Stimulated activated CD4-positive, alpha-beta T cell treated with anti-CD3 and anti-CD28 coated beads, Interleukin-1b, Interleukin-23, amount 100 ng/mL, for 4 hours (primary cell): ENCODE results near the gene LAPTM5.
A peak's percentile ranks its signal among the peaks of the same experiment; 100 is the strongest.

Experiments used
- DNase-seq, 2 donors: peaks; one replicate each; pipeline ENCODE4 v3.0.0-alpha.2; 2020; ENCODE audit warnings: low read depth in 2 of 2

Gene LAPTM5

GRCh38 chr1:30715216-30715615 is 42.4 kb downstream of the LAPTM5 start:
- peak in 1 of 2 donors; percentile 19 for DNase-seq

- DNase-seq = no peak
Measured at GRCh38 chr1:30714536-30715090, 43.0 kb downstream of the LAPTM5 start.

GRCh38 chr1:30714025-30714424 is 43.5 kb downstream of the LAPTM5 start:
- DNase-seq = no peak

- DNase-seq = no peak
Measured at GRCh38 chr1:30713311-30713710, 44.3 kb downstream of the LAPTM5 start.

DNA sequence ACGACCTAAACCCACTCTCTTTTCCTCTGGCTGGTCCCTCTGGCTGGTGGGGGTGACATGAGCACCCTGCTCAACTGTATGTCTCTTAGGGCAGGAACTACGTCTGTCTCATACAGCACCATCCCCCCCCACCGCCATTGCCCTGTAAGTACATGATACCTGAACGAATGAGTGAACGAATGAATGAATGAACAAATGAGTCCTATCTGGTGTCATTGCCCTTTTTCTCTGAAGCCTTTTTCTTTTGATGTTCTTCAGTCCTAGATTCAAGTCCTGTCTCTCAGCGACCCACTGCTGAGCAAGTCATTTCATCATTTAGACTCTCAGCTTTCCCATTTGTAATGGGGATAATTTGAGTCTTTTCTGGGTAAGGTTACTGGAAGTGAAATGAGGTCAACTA is 45.0 kb downstream of the LAPTM5 start:
- DNase-seq = no peak

DNA sequence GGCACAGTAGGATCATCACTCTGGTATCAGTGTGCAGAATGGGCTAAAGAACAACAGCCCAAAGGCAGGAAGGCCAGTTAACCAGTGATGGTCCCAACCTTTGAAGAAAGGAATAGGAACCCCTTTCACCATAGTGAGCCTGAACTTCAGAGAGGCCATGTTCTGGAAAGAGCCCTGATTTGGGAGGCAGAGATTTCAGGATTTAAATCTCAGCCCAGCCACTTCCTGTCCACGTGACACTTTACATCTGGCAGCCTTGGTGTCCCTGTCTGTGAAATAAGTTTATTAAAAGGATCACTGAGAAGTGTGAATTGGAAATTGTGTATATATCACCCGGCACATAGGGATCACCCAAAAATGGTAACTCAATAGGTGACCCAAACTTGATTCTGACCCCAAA is 47.2 kb downstream of the LAPTM5 start:
- no peak for DNase-seq

GRCh38 chr1:30708361-30708728 is 49.2 kb downstream of the LAPTM5 start:
- DNase-seq = no peak

- DNase-seq = peak; percentile 57 to 59
Measured at GRCh38 chr1:30707412-30708360, 49.9 kb downstream of the LAPTM5 start.

- DNase-seq = no peak
Measured at GRCh38 chr1:30706528-30706927, 51.0 kb downstream of the LAPTM5 start.

- no peak for DNase-seq
Measured at GRCh38 chr1:30705698-30706097, 51.9 kb downstream of the LAPTM5 start.

DNA sequence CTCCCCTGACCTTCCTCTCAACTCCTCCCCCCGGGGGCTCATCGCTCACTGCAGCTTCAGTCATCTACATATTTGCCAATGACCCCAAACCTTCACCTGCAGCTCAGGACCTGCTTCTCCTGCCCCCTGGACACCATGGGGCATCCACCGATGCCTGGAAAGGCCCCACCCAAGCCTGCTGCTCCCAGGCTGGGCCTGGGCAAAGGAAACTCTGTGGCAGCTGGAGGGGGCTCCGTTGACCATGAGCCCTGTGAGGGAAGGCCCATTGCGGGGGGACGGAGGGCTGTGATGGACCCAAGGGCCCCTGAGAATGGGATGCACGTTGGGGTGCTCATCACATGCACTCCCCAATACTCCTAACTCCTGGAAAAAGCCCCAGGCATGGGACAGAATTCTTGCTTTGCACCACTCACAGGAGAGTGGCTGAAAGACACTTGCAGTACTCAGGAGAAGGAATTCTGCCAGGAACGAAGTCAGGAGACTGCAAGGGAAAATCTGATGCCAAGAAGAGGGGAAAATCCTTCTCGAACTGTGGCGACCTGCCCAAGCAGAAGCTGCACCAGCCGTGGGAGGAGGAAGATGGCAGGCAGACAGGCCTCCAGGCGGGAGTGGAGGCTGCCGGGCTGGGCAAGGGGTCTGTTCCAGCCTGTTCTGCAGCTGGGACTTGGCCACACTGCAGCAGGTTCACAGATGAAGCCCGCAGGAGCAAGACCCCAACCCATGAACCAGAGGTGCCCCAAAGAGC is 52.6 kb downstream of the LAPTM5 start:
- DNase-seq = no peak

- no peak for DNase-seq
Measured at GRCh38 chr1:30704271-30704670, 53.3 kb downstream of the LAPTM5 start.

GRCh38 chr1:30702823-30703222 is 54.8 kb downstream of the LAPTM5 start:
- DNase-seq = no peak

DNA sequence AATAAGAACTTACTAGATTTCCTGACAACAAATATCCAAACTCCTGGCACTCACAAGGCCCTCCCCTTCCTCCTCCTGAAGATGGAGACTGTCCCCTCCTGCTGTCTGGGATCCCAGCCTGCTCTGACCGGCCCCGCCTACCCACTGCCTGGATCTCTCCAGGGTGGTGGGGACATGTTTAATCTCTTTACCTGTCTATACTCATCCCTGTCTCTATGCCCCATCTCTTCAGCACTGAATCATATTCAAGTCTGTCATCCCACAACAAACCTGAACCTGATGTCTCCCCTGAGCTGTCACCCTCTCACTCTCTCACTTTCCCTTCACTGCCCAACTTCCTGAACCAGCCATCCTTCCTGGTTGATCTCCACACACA is 56.3 kb downstream of the LAPTM5 start:
- no peak for DNase-seq

GRCh38 chr1:30700528-30701257 is 56.9 kb downstream of the LAPTM5 start:
- DNase-seq = no peak

- no peak for DNase-seq
Measured at GRCh38 chr1:30699762-30700161, 57.8 kb downstream of the LAPTM5 start.

- DNase-seq = no peak
Measured at GRCh38 chr1:30698401-30698981, 59.1 kb downstream of the LAPTM5 start.

GRCh38 chr1:30697571-30698376 is 59.8 kb downstream of the LAPTM5 start:
- no peak for DNase-seq

GRCh38 chr1:30696831-30697230 is 60.7 kb downstream of the LAPTM5 start:
- DNase-seq = no peak

- no peak for DNase-seq
Measured at GRCh38 chr1:30695439-30695841, 62.1 kb downstream of the LAPTM5 start.
